Non-pigmented ciliary epithelial cell (primary cell): ENCODE measurements around the gene GGCX.

Experiments used
- DNase-seq: peaks from one replicate; pipeline ENCODE4 v3.0.0-alpha.2; 2010; ENCODE audit warnings: low read depth

The GGCX gene

DNA sequence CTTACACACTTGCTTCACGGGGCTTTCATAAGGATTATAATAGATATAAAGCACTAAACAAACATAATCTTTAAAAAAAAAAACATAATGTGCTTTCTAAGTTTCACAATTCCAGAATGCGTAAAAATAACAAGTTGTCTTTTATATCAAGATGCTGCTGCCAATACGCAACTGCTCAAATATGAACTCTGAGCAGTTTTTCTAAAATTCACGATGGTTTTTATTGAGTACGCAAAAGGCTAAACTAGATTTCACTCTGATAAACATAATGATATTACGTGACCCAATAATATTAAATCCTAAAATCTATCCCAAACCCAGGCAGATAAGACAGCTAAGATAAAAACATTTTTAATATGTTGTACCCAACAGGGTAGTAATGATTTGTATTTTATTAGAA lies 47.0 kb downstream of the GGCX start:
- no peak for DNase-seq

GRCh38 chr2:85511008-85511811 lies 50.1 kb downstream of the GGCX start:
- DNase-seq = no peak

DNA sequence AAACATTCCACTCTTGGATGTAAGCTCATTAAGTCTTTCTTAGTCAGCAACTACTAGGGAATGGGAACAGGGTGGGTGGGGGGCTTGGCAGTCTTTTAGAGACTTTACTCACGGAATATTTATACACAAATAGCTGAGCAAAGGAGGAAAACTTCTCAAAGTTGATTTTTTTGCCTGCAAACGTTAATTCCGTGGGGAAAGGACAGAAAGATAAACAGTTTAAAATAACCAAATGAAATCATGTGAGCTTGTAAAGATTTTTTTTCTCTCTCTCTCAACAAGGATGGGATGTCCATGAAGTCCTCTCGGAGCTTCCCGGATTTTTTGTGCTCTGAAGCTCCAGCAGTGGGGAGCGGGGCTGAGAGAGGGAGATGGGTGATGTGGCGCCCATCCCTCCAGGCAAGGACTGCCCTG lies 54.5 kb downstream of the GGCX start:
- DNase-seq = no peak

DNA sequence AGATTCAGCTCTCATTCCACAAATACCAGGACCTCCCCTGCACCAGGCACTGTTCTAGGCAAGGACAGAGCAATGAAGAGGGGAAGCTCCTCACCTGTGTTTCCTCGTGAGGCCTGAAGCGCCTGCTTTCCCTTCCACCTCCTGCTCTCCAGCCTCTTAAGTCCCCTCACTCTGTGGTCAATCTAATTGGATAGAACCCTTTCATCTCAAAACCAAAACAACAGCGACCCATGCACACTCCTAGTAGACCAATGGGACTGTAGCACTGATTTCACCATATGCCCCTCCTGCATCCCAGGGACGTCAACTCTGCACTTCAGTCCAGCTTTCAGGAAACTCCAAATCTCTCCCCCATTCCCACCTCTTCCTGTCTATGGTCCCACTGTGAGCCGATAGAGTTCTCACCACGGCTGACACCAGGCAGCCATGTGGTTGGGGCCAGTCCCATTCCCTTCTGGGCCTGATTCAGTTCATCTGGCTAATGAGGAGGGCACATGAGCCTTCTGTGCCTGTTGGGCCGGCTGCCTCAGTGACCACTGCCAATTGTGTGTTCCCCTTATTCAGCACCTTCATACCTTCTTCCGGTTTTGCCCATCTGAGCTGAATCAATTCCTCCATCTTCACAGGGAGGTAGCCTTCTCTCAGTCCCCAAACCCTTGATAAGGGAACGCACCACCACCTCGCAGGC lies 55.6 kb downstream of the GGCX start:
- no peak for DNase-seq

GRCh38 chr2:85504778-85505261 lies 56.5 kb downstream of the GGCX start:
- DNase-seq = peak; percentile 37

GRCh38 chr2:85503851-85504777 lies 57.2 kb downstream of the GGCX start:
- DNase-seq = no peak

DNA sequence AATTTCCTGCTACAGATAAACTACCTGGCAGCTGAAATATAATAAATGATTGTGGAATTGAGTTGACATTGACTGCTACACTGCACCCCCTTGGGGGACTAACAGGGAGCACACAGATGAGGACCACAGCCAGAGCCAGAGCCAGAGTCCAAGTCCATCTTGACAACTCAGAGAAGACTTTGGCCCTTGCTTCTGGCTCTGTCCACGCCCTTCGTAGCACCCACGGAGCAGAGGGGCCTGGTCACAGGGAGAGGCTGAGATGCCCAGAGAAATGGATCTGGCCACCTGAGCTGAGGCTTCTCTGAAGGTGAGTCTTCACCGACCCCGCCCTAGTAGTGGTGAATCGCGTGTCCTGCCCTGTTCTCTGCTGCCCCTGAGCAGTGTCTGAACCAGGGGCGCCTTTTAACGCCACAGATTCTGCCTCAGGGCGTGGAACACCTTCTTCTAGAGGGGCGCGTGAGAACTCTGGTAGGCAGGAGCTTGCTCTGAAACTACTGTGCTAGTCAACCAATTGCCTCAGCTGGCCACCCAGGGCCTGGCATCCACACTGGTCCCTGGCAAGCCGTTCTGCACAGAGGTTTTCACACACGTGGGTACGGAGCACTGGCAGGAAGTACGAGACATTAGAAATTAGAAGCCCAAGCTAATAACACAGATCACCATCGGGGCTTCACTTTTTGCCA lies 58.0 kb downstream of the GGCX start:
- no peak for DNase-seq

GRCh38 chr2:85502720-85503119 lies 58.6 kb downstream of the GGCX start:
- no peak for DNase-seq

DNA sequence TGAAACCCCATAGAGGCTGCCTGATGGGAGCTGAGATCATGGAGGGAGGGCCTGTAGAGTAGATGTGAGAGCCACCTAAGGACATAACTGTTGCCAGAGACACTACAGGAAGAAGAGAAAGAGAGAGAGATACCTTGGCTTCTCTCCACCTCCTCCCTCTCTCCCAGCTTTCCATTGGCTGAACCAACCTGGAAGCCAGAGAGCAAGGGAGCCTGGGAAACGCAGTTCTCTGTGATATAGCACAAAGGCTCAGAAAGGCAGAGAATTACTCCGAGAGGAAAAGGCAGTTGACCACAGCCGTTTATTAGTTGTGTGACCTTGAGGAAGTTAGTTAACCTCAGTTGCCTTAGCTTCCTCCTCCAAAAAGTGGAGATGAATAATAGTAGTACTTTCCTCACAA lies 60.0 kb downstream of the GGCX start:
- DNase-seq = no peak

- DNase-seq = no peak
These were observed 63.2 kb downstream of the GGCX start for GRCh38 chr2:85497944-85498630.

DNA sequence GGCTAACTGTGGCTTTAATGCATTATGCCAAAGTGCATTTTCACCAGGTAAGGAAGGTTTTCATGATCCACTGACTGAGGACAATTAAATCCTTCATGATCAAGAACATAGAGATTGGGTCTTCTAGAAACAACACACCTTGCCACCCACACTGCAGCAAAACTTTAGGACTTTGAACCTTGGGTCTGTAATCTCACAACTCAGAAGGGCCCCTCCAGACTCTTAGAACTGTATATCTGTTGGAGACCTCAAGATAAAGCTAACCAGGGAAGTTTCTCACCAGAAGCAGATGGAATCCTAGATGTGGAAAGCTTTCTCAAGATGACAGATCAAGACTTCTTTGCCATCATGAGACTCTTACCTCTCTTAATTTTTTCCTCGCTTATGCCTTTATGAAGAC lies 64.9 kb downstream of the GGCX start:
- DNase-seq = no peak
